Activated T-helper 1 cell treated with anti-CD3 and anti-CD28 coated beads, Interleukin-2, amount 50 U/mL, for 16 hours (primary cell): Measurements from ENCODE around the gene MTHFD2L.

Experiments
- DNase-seq, 2 donors: peaks; one replicate each; pipeline ENCODE4 v3.0.0-alpha.2; 2020; ENCODE audit warnings: low read depth in 1 of 2, low spot score in 1 of 2

MTHFD2L gene

GRCh38 chr4:74235135-74235534 lies 77.2 kb downstream of the MTHFD2L start:
- no peak for DNase-seq

DNA sequence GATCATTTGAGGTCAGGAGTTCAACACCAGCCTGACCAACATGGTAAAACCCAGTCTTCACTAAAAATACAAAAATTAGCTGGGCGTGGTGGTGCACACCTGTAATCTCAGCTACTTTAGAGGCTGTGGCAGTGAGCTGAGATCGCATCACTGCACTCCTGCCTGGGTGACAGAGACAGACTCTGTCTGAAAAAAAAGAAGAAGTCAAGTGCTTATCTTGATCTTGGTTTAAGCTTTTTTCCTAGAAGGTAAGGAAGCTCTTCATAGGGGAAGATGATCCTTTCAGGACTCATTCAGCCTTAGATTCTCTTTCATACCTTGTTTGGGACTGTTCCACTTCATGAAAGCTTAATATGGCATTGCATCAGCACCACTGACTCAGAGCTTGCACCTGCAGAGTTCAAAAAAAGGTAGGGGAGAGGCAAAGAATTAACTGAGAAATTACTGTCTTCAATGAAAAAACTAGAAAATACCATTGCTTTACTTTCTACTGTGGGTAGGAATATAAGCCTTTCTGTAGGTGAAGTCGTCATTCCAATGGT lies 79.6 kb downstream of the MTHFD2L start:
- DNase-seq = no peak

- DNase-seq = no peak
Measured at GRCh38 chr4:74244049-74244448, 86.1 kb downstream of the MTHFD2L start.

DNA sequence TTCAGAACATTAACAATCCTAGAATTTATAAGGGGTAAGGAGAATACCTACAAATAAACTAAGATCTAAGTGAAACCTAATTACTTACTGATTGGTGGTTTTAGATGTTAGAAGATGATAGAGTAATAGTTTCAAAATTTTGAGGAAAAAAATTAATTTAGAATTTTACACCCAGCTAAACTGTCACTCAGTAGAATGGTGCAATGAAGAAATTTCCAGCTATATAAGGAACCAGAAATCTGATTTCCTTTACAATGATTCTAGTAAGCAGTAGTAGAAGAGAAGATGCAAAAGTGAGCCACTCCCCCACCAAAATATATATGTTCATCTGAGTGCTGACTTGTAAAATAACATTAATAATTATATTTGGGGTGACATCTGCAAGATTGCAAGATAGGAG lies 95.0 kb downstream of the MTHFD2L start:
- DNase-seq = no peak

- no peak for DNase-seq
Measured at GRCh38 chr4:74254386-74254785, 96.5 kb downstream of the MTHFD2L start.

- DNase-seq = no peak
Measured at GRCh38 chr4:74255096-74255495, 97.2 kb downstream of the MTHFD2L start.

DNA sequence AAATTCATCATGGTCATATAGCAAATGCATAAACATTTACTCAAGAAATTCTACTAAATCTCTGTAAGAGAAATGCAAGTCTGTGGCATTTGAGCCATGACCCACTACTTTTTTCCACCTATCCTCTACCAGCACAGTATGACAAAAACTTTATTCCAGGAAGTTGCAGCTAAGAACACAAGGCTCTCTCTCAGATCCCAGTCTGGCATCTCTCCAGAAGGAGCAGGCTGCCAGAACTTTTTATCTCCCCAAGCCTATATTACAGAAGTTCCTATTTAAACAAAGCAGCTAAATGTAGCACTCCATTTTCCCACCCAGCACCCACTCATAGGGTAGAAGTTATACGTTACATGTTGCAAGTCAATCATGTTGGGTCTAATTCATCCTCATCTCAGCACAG lies 101.0 kb downstream of the MTHFD2L start:
- DNase-seq = no peak

DNA sequence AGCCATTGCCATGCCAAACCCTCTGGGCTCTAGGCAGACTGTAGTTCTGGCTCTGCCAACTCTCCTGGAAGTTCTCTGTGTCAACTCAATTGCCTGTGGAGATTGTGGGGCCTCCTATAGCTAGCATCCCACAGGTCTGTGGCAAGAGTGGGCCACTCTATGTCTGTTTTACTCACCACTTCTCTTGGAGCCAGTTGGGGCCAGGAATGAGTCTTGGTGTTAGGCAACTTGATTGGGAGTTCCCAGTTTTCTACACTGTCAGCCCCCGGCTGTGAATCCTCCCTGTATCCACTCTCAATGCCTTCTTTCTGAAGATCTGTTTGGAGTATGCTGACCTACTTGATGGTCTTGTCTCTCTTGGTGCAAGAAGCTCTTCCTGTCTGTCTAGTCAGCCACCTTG lies 102.1 kb downstream of the MTHFD2L start:
- DNase-seq = no peak

- no peak for DNase-seq
Measured at GRCh38 chr4:74262522-74262921, 104.6 kb downstream of the MTHFD2L start.

- DNase-seq = no peak
Measured at GRCh38 chr4:74263551-74263950, 105.6 kb downstream of the MTHFD2L start.

GRCh38 chr4:74266081-74266480 lies 108.2 kb downstream of the MTHFD2L start:
- DNase-seq = no peak

- no peak for DNase-seq
Measured at GRCh38 chr4:74267998-74268606, 110.2 kb downstream of the MTHFD2L start.

- DNase-seq = no peak
Measured at GRCh38 chr4:74268643-74269042, 110.7 kb downstream of the MTHFD2L start.

- DNase-seq = no peak
Measured at GRCh38 chr4:74278490-74278889, 120.6 kb downstream of the MTHFD2L start.

GRCh38 chr4:74279716-74280115 lies 121.8 kb downstream of the MTHFD2L start:
- DNase-seq = no peak

GRCh38 chr4:74282926-74283325 lies 125.0 kb downstream of the MTHFD2L start:
- no peak for DNase-seq

GRCh38 chr4:74283614-74284013 lies 125.7 kb downstream of the MTHFD2L start:
- no peak for DNase-seq

DNA sequence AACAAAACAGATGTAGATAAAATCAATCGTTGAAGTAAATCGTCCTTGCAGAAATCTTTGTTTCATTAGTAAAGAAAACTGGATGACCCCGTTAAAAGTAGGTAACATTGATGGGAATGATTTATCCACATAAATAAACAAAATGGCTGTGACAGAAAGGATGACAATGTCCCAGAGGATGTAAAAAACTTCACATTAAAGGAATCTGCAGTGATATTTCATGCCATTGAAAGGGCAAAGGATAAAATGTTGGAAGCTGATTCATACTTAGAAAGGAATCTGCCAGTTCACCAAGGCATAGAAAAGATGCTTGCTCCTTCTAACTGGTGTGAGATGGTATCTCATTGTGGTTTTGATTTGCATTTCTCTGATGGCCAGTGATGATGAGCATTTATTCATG lies 126.1 kb downstream of the MTHFD2L start:
- no peak for DNase-seq

DNA sequence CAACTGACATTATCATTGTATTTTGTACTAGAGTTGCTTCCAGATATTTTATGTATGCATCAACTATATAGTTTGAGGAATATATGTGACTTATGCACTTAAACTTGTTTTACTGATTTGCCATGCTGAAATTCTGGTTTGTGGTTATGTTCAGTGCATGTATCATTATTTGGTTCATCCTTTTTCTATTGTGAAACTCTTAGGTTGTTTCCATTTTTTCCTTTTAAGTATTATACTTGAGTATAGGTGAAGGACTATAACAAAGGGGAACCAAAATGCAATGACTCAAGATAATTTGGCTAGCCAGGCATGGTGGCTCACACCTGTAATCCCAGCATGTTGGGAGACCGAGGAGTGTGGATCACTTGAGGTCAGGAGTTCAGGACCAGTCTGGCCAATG lies 129.2 kb downstream of the MTHFD2L start:
- no peak for DNase-seq

GRCh38 chr4:74287791-74288190 lies 129.9 kb downstream of the MTHFD2L start:
- no peak for DNase-seq

GRCh38 chr4:74291471-74291870 lies 133.6 kb downstream of the MTHFD2L start:
- no peak for DNase-seq

DNA sequence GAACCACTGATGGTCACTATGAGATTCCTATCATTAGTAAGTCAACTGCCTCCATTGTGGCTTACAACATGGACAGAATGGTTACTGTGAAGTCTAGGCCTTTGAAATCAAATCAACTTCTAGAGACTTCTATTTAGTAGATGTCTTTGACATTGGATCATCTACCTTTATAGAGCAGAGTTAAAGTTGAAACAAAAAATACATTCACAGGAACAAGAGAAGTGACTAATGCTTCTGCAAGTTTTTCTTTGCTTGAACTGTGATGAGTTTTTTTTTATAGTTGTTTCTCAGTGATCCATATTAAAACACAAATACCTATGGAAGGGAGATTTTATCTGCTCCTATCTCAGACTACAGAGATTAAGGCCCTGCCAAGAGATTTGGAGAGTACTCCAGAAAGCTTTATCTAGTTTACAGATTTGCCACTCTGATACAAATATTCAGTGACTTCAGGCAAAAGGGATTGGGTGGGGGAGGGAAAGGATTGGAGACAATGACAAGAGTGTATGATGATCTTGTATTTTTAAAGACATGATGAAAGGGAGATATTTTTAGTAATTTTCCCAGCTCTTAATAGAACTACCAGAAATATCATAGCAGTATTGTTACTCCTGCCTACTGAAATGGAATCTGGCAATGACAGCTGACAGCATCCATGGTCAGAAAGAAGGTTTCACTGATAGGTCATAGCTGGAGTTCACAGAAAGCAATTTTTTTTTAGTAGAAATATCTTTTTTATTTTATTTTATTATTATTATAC lies 134.4 kb downstream of the MTHFD2L start:
- no peak for DNase-seq

DNA sequence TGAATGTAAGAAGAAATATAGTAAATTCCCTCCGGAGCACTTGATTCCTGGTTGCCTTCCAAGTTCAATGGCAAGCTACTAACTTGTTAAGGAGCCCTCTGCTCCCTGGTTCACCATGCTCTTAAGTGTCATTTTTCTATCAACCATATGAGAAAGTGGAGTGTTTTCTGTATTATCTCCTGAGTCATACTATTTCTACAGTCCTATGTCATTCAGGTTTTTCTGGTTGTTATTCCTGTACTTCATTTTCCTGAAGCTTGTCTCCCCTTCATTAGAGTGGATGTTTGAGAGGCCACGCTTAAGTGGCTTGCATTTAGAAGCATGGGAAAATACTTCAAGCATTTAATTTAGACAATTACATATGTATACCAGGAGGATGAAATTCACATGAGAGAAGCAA lies 135.6 kb downstream of the MTHFD2L start:
- DNase-seq = no peak
